CD14-positive monocyte (primary cell): ENCODE results near the gene SPON2. TPM values are rescaled to one million over a fixed set of nuclear protein-coding genes. Genes with fewer than 3 reads are reported as not detected.

Source experiments
- DNase-seq, 3 donors: peaks; one replicate each; pipeline ENCODE4 v3.0.0-alpha.2; 2011 to 2022
- H2AFZ ChIP-seq: 2 replicates; pipeline ENCODE4 v1.6.0; 2012; ENCODE audit warnings: mild to moderate bottlenecking, low read depth, low read length, inconsistent platforms; ENCODE audit not compliant: insufficient read depth, poor library complexity, severe bottlenecking
- H3K27ac ChIP-seq, 2 donors: 1 replicate in 1 of 2; 2 replicates in 1 of 2; pipeline ENCODE4 v1.5.1; 2012 to 2013; ENCODE audit warnings: low read length in 2 of 2, control low read depth in 1 of 2, inconsistent platforms in 1 of 2, low read depth in 1 of 2, mild to moderate bottlenecking in 1 of 2
- H3K27me3 ChIP-seq, 2 donors: one replicate each; pipeline versions ENCODE4 v1.6.0 to v1.6.1; 2011 to 2013; ENCODE audit warnings: low read length in 2 of 2; ENCODE audit not compliant: control insufficient read depth in 2 of 2, insufficient read depth in 2 of 2
- H3K36me3 ChIP-seq, 2 donors: replicated peaks in 1 of 2; 1 replicate in 1 of 2; 2 replicates in 1 of 2; pipeline versions ENCODE4 v1.5.1 to v1.6.1; 2012 to 2013; ENCODE audit warnings: low read length in 2 of 2, control low read depth in 1 of 2, inconsistent platforms in 1 of 2, mild to moderate bottlenecking in 1 of 2; ENCODE audit not compliant: insufficient read depth in 2 of 2, control insufficient read depth in 1 of 2
- H3K4me1 ChIP-seq, 2 donors: 1 replicate in 1 of 2; 2 replicates in 1 of 2; pipeline versions ENCODE4 v1.5.1 to v1.6.1; 2012 to 2013; ENCODE audit warnings: low read length in 2 of 2, control low read depth in 1 of 2, inconsistent platforms in 1 of 2, mild to moderate bottlenecking in 1 of 2, moderate library complexity in 1 of 2; ENCODE audit not compliant: insufficient read depth in 2 of 2, control insufficient read depth in 1 of 2
- H3K4me2 ChIP-seq: replicated peaks from 2 replicates; pipeline ENCODE3; 2012; ENCODE audit warnings: low read length, moderate library complexity, mild to moderate bottlenecking; ENCODE audit not compliant: poor library complexity, severe bottlenecking; ENCODE audit errors: extremely low read depth
- H3K4me3 ChIP-seq, 3 experiments: fragments of 200-600 bp in 1 of 3; sonication (generic) in 1 of 3; replicated peaks in 1 of 3; 1 replicate in 2 of 3; 2 replicates in 1 of 3; pipeline ENCODE4 v1.5.1; 2011 to 2013; ENCODE audit warnings: low read length in 3 of 3, mild to moderate bottlenecking in 3 of 3, control low read depth in 2 of 3, low read depth in 2 of 3, inconsistent platforms in 1 of 3, moderate library complexity in 1 of 3
- H3K79me2 ChIP-seq: 2 replicates; pipeline ENCODE4 v1.6.0; 2012; ENCODE audit warnings: mild to moderate bottlenecking, control low read depth, inconsistent platforms, low read length, moderate library complexity; ENCODE audit not compliant: insufficient read depth
- H3K9ac ChIP-seq: 2 replicates; pipeline ENCODE4 v1.6.0; 2017; ENCODE audit warnings: low read length, mild to moderate bottlenecking; ENCODE audit not compliant: insufficient read depth, poor library complexity, severe bottlenecking
- H3K9me3 ChIP-seq, 2 donors: replicated peaks in 1 of 2; 1 replicate in 1 of 2; 2 replicates in 1 of 2; pipeline versions ENCODE4 v1.5.1 to v1.6.1; 2012 to 2013; ENCODE audit warnings: low read length in 2 of 2, control low read depth in 1 of 2; ENCODE audit not compliant: control insufficient read depth in 1 of 2, insufficient read depth in 1 of 2
- H4K20me1 ChIP-seq: 2 replicates; pipeline ENCODE4 v1.6.0; 2012; ENCODE audit warnings: mild to moderate bottlenecking, low read length, control low read depth, moderate library complexity; ENCODE audit not compliant: insufficient read depth
- H3K27ac Mint-ChIP-seq, 7 donors: one replicate each; pipeline ENCODE4 v1.8.0; 2020; ENCODE audit warnings: mild to moderate bottlenecking in 7 of 7, mixed read lengths in 7 of 7, moderate library complexity in 6 of 7, inconsistent platforms in 2 of 7
- H3K27me3 Mint-ChIP-seq, 3 donors: one replicate each; pipeline ENCODE4 v1.8.0; 2021 to 2022; ENCODE audit warnings: low read depth in 3 of 3, mild to moderate bottlenecking in 3 of 3, mixed read lengths in 3 of 3, moderate library complexity in 3 of 3, inconsistent platforms in 1 of 3
- H3K36me3 Mint-ChIP-seq, 2 donors: one replicate each; pipeline ENCODE4 v1.8.0; 2020; ENCODE audit warnings: mixed read lengths in 2 of 2, inconsistent platforms in 1 of 2, mild to moderate bottlenecking in 1 of 2
- H3K4me1 Mint-ChIP-seq: one replicate; pipeline ENCODE4 v1.8.0; 2020; ENCODE audit warnings: mild to moderate bottlenecking, mixed read lengths
- H3K4me3 Mint-ChIP-seq, 2 donors: one replicate each; pipeline ENCODE4 v1.8.0; 2020; ENCODE audit warnings: mild to moderate bottlenecking in 2 of 2, mixed read lengths in 2 of 2, moderate library complexity in 1 of 2
- H3K9me3 Mint-ChIP-seq, 7 donors: one replicate each; pipeline ENCODE4 v1.8.0; 2020 to 2022; ENCODE audit warnings: mixed read lengths in 7 of 7, mild to moderate bottlenecking in 6 of 7, moderate library complexity in 6 of 7, inconsistent platforms in 2 of 7
- WGBS: methylation state at CpG from one replicate; pipeline ENCODE4 v1.1.5; 2013; ENCODE audit warnings: missing lambda C conversion rate; ENCODE audit not compliant: insufficient coverage; 5-methylcytosine and 5-hydroxymethylcytosine counted together
- intact Hi-C, 2 donors: fragments of 100-400 bp; cut with micrococcal nuclease; formaldehyde crosslinking; loops; one replicate each; pipeline versions ENCODE4 v1.15.0 to v1.15.1; 2023
- polyA plus RNA-seq, 3 donors: library from polyadenylated mRNA; depleted of rRNA in 1 of 3; unstranded in 2 of 3; stranded (reverse) in 1 of 3; fragments of 300-500 nt in 2 of 3; fragments of >200 nt in 1 of 3; fragmentation: Illumina TruSeq in 2 of 3; gene quantifications; 1 replicate in 2 of 3; 2 replicates in 1 of 3; pipeline ENCODE4 v1.2.3, GENCODE V29; 2012 to 2021
- TF ChIP-seq, protein P1 (sequence below): fragments of 200-600 bp; IDR thresholded peaks from one replicate; pipeline ENCODE4 v1.8.0; 2022; ENCODE audit warnings: antibody characterized with exemption, mild to moderate bottlenecking

SPON2 gene
- polyA plus RNA-seq, 3 donors: 0.74 to 1.4 (median 0.90) TPM

DNA sequence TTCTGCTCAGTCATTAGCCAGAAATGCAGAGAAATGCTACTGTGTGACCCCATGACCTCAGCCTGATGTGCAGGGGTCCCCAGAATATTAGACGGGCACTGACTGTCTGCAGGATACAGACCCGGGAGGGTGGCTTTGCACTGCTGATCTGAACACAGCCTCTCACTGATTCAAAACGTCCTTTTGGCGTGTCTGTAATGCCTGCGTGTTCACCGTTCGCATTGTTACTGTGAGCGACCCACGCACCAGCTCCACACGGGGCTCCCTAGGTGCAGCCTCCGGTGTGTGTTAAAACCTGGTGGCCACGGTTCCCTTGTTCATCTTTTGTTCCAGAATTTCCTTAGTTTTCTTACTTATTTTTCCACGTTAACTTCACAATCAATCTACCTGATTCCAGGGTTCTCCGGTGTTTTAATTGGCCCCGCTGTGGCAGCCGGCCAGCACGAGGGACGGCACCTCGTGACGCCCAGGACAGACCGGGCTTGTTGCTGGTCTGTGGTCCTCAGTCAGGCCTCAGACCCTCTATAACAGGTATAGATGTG is 32.0 kb upstream of the SPON2 start:
- no peak overlapping the region for H3K4me2 ChIP-seq
- H3K27ac ChIP-seq: no peak overlapping the region
- peaks cover 0 to 7% of the 10 kb centered on the region in 2 donors for H3K36me3 ChIP-seq
- peaks cover 28 to 30% of the 10 kb centered on the region in 2 donors for H3K4me1 ChIP-seq
- 96% methylated on average over 21 of the region's 21 CpGs for WGBS
- peaks cover 35% of the 10 kb centered on the region for H3K4me1 Mint-ChIP-seq
- peaks cover 0 to 6% (median 5%) of the 10 kb centered on the region in 3 donors for H3K27me3 Mint-ChIP-seq
- H3K9ac ChIP-seq: no peak overlapping the region
- no peak overlapping the region for H3K27ac Mint-ChIP-seq
- H4K20me1 ChIP-seq: no peaks in the 10 kb centered on the region
- no peak overlapping the region for H2AFZ ChIP-seq
- H3K9me3 ChIP-seq: no peaks in the 10 kb centered on the region
- H3K79me2 ChIP-seq: no peaks in the 10 kb centered on the region
- H3K9me3 Mint-ChIP-seq: peaks cover 0 to under 1% (median 0%) of the 10 kb centered on the region in 7 donors
- H3K36me3 Mint-ChIP-seq: peaks cover under 1 to 4% of the 10 kb centered on the region in 2 donors
- no peak for DNase-seq
- H3K4me3 ChIP-seq: no peak overlapping the region
- no peaks in the 10 kb centered on the region for H3K27me3 ChIP-seq
- TF ChIP-seq, protein P1, sequence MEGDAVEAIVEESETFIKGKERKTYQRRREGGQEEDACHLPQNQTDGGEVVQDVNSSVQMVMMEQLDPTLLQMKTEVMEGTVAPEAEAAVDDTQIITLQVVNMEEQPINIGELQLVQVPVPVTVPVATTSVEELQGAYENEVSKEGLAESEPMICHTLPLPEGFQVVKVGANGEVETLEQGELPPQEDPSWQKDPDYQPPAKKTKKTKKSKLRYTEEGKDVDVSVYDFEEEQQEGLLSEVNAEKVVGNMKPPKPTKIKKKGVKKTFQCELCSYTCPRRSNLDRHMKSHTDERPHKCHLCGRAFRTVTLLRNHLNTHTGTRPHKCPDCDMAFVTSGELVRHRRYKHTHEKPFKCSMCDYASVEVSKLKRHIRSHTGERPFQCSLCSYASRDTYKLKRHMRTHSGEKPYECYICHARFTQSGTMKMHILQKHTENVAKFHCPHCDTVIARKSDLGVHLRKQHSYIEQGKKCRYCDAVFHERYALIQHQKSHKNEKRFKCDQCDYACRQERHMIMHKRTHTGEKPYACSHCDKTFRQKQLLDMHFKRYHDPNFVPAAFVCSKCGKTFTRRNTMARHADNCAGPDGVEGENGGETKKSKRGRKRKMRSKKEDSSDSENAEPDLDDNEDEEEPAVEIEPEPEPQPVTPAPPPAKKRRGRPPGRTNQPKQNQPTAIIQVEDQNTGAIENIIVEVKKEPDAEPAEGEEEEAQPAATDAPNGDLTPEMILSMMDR: no peak
- intact Hi-C loops: loop anchor here in 1 of 2 donors (5.0 kb wide), 2 partner anchors 37 to 72 kb away; no protein-coding TSS in a partner anchor
- H3K4me3 Mint-ChIP-seq: no peak overlapping the region

DNA sequence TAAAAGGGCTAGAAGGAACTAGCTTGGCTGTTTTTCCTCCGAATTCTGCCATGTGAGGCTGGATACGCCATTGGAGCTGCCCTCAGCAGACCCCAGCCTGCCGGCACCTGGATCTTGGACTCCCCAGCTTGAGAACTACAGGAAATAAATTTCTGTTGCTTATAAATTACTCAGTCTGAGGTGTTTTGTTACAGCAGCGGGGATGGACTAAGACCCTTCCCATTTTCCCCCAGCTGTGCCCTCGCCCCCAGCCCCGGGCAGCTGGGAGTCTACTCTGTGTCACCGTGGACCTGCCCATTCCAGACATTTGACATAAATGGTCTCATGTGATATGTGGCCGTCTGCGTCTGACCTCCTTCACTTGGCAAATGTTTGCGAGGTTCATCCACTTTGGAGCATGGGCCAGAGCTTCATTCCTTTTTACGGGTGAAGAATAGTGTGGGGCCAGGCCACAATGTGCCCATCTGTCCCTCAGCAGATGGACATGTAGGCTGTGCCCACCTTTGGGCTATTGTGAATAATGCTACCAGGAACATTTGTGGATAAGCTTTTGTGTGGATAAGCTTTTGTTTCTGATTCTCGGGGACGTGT is 30.7 kb upstream of the SPON2 start:
- H3K4me1 ChIP-seq: peaks cover 28 to 30% of the 10 kb centered on the region in 2 donors
- Mint-ChIP-seq H3K27ac (no peak overlapping the region), H3K27me3 (peaks cover 0 to 6% (median 5%) of the 10 kb centered on the region in 3 donors), H3K9me3 (no peaks in the 10 kb centered on the region), H3K4me1 (peaks cover 31% of the 10 kb centered on the region), H3K36me3 (peaks cover under 1 to 2% of the 10 kb centered on the region in 2 donors), H3K4me3 (no peak overlapping the region)
- no peaks in the 10 kb centered on the region for H3K36me3 ChIP-seq
- H3K9me3 ChIP-seq: no peaks in the 10 kb centered on the region
- intact Hi-C loops: loop anchor here in 1 of 2 donors (5.0 kb wide), 2 partner anchors 36 to 71 kb away; no protein-coding TSS in a partner anchor
- no peaks in the 10 kb centered on the region for H3K27me3 ChIP-seq
- no peaks in the 10 kb centered on the region for H3K79me2 ChIP-seq
- TF ChIP-seq, protein P1: no peak
- H3K4me2 ChIP-seq: no peak overlapping the region
- no peak overlapping the region for H3K4me3 ChIP-seq
- H3K9ac ChIP-seq: no peak overlapping the region
- no peak overlapping the region for H2AFZ ChIP-seq
- H3K27ac ChIP-seq: peak overlapping the region in 1 of 2 donors; percentile 79
- H4K20me1 ChIP-seq: no peaks in the 10 kb centered on the region
- WGBS: 89% methylated on average over 8 of the region's 13 CpGs
- DNase-seq: no peak
